Mononuclear cell (primary cell): ENCODE measurements around the gene DAAM2. TPM values are rescaled to one million over a fixed set of nuclear protein-coding genes. Genes with fewer than 3 reads are reported as not detected.

Experiments
- H3K27me3 ChIP-seq: 2 replicates; pipeline ENCODE4 v1.6.0; 2011; ENCODE audit warnings: low read length, control low read depth; ENCODE audit not compliant: insufficient read depth
- H3K4me1 ChIP-seq: 2 replicates; pipeline ENCODE4 v1.5.1; 2011; ENCODE audit warnings: mild to moderate bottlenecking, low read length, control low read depth; ENCODE audit not compliant: insufficient read depth
- H3K4me3 ChIP-seq: 2 replicates; pipeline ENCODE4 v1.5.1; 2011; ENCODE audit warnings: mild to moderate bottlenecking, low read length, moderate library complexity
- H3K9me3 ChIP-seq: 2 replicates; pipeline ENCODE4 v1.5.1; 2011; ENCODE audit warnings: low read depth, mild to moderate bottlenecking, control low read depth, low read length
- total RNA-seq: library from RNA; depleted of rRNA; stranded (reverse); fragments of >200 nt; gene quantifications from one replicate; pipeline ENCODE4 v1.2.3, GENCODE V29; 2012

The DAAM2 gene
- total RNA-seq, 1 donor: under 0.01 TPM

- H3K4me1 ChIP-seq: no peaks in the 10 kb centered on the region
- no peak overlapping the region for H3K4me3 ChIP-seq
- no peaks in the 10 kb centered on the region for H3K9me3 ChIP-seq
These were observed 114.2 kb downstream of the DAAM2 start for GRCh38 chr6:39906318-39906761.

GRCh38 chr6:39907871-39908575 is 115.8 kb downstream of the DAAM2 start:
- Histone ChIP-seq H3K4me3 (no peak overlapping the region), H3K4me1 (no peaks in the 10 kb centered on the region), H3K9me3 (no peaks in the 10 kb centered on the region), H3K27me3 (no peaks in the 10 kb centered on the region)

More at GRCh38 chr6:39906318-39906761, 114.2 kb downstream of the DAAM2 start:
- no peaks in the 10 kb centered on the region for H3K27me3 ChIP-seq

GRCh38 chr6:39908838-39909583 is 116.8 kb downstream of the DAAM2 start:
- no peak overlapping the region for H3K4me3 ChIP-seq
- H3K4me1 ChIP-seq: no peaks in the 10 kb centered on the region
- H3K9me3 ChIP-seq: no peaks in the 10 kb centered on the region
- no peaks in the 10 kb centered on the region for H3K27me3 ChIP-seq

- Histone ChIP-seq H3K27me3 (no peaks in the 10 kb centered on the region), H3K4me3 (no peak overlapping the region)
These were observed 117.5 kb downstream of the DAAM2 start for GRCh38 chr6:39909701-39910100.

GRCh38 chr6:39910164-39910563 is 118.0 kb downstream of the DAAM2 start:
- Histone ChIP-seq H3K27me3 (no peaks in the 10 kb centered on the region), H3K4me3 (no peak overlapping the region), H3K9me3 (no peaks in the 10 kb centered on the region), H3K4me1 (no peaks in the 10 kb centered on the region)

More at GRCh38 chr6:39909701-39910100, 117.5 kb downstream of the DAAM2 start:
- no peaks in the 10 kb centered on the region for H3K9me3 ChIP-seq
- no peaks in the 10 kb centered on the region for H3K4me1 ChIP-seq

- Histone ChIP-seq H3K9me3 (no peaks in the 10 kb centered on the region), H3K4me1 (no peaks in the 10 kb centered on the region), H3K27me3 (no peaks in the 10 kb centered on the region), H3K4me3 (no peak overlapping the region)
These were observed 118.6 kb downstream of the DAAM2 start for GRCh38 chr6:39910744-39911143.

GRCh38 chr6:39911513-39912125 is 119.4 kb downstream of the DAAM2 start:
- H3K9me3 ChIP-seq: no peaks in the 10 kb centered on the region
- H3K27me3 ChIP-seq: no peaks in the 10 kb centered on the region
- H3K4me1 ChIP-seq: no peaks in the 10 kb centered on the region
- no peak overlapping the region for H3K4me3 ChIP-seq

- Histone ChIP-seq H3K27me3 (no peaks in the 10 kb centered on the region), H3K4me1 (no peaks in the 10 kb centered on the region), H3K9me3 (no peaks in the 10 kb centered on the region), H3K4me3 (no peak overlapping the region)
These were observed 120.3 kb downstream of the DAAM2 start for GRCh38 chr6:39912446-39912845.

GRCh38 chr6:39913391-39913916 is 121.3 kb downstream of the DAAM2 start:
- Histone ChIP-seq H3K27me3 (no peaks in the 10 kb centered on the region), H3K4me3 (no peak overlapping the region), H3K4me1 (no peaks in the 10 kb centered on the region), H3K9me3 (no peaks in the 10 kb centered on the region)

- Histone ChIP-seq H3K9me3 (no peaks in the 10 kb centered on the region), H3K4me1 (no peaks in the 10 kb centered on the region), H3K4me3 (no peak overlapping the region), H3K27me3 (no peaks in the 10 kb centered on the region)
These were observed 122.1 kb downstream of the DAAM2 start for GRCh38 chr6:39914239-39914638.

GRCh38 chr6:39915866-39916265 is 123.7 kb downstream of the DAAM2 start:
- H3K9me3 ChIP-seq: no peaks in the 10 kb centered on the region
- no peaks in the 10 kb centered on the region for H3K4me1 ChIP-seq
- H3K27me3 ChIP-seq: no peaks in the 10 kb centered on the region
- no peak overlapping the region for H3K4me3 ChIP-seq

- no peak overlapping the region for H3K4me3 ChIP-seq
- H3K27me3 ChIP-seq: no peaks in the 10 kb centered on the region
- H3K4me1 ChIP-seq: no peaks in the 10 kb centered on the region
- H3K9me3 ChIP-seq: no peaks in the 10 kb centered on the region
These were observed 125.2 kb downstream of the DAAM2 start for GRCh38 chr6:39917329-39917728.

GRCh38 chr6:39917981-39918380 is 125.8 kb downstream of the DAAM2 start:
- no peak overlapping the region for H3K4me3 ChIP-seq
- H3K27me3 ChIP-seq: no peaks in the 10 kb centered on the region
- H3K9me3 ChIP-seq: no peaks in the 10 kb centered on the region
- no peaks in the 10 kb centered on the region for H3K4me1 ChIP-seq

GRCh38 chr6:39918831-39919230 is 126.7 kb downstream of the DAAM2 start:
- Histone ChIP-seq H3K27me3 (no peaks in the 10 kb centered on the region), H3K4me1 (no peaks in the 10 kb centered on the region), H3K4me3 (no peak overlapping the region), H3K9me3 (no peaks in the 10 kb centered on the region)

GRCh38 chr6:39920157-39920556 is 128.0 kb downstream of the DAAM2 start:
- Histone ChIP-seq H3K4me3 (no peak overlapping the region), H3K27me3 (no peaks in the 10 kb centered on the region), H3K4me1 (no peaks in the 10 kb centered on the region), H3K9me3 (no peaks in the 10 kb centered on the region)
